HG03159 (cell line): ENCODE results near the gene MARCO.

Experiments used
- ATAC-seq: cut with Tn5 transposase; IDR thresholded peaks from one replicate; pipeline ENCODE4 v1.9.1; 2021; ENCODE audit warnings: mild to moderate bottlenecking, moderate library complexity; ENCODE audit not compliant: unreplicated experiment

The MARCO gene

DNA sequence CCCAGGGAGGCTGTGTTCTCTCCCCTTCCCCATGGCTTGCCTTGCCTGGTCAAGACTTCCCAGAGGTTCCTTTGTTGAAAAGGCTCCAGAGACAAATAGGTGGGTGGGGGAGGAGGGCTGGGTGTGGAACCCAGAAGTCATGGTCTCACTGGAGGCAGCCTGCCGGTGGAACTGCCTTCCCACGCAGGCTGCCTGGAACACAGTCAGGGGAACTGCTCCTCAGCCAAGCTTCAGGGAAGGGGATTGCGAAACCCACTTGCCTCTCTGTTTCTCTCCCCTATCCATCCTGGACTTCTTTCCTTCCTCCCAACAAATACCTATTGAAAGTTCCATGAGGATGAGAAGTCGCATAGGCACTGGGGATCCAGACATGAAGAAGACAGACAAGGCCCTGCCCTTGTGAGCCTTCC is 31.6 kb downstream of the MARCO start:
- no peak for ATAC-seq

DNA sequence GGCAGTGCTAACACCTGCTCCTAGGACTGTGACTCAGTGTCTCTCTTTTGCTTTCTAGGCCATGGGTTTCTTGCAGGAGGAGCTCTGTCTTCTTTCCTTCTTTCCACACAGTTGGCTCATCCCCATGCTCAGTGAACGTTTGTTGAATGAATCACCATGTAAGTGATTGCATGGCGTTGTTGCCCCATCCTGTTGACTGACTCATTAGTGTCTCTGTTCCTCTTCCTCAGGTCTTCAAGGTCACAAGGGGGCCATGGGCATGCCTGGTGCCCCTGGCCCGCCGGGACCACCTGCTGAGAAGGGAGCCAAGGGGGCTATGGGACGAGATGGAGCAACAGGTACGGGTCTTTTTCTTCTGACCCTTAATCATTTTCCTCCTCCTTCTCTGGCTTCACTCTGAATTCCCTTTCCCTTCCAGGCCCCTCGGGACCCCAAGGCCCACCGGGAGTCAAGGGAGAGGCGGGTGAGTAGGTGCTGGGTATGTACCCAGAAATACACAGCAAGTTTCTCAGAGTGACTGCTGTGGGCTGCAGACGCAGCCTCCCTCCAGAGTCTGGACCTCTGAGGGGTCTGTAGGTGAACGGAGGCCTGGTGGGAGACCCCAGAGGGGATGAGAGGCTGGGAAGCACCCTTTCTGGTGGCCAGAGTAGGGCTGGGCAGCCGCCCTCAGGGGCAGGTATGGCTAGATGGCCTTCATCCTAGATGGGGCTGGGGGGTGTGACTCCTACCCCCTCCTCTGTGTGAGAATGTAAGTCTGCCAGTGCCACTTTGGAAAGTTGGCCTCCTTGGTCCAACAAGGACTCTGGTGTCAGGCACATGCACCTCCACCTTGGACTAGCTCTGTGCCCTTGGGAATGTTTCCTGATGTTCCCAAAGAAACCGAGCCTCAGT is 32.4 kb downstream of the MARCO start:
- ATAC-seq, result no peak

DNA sequence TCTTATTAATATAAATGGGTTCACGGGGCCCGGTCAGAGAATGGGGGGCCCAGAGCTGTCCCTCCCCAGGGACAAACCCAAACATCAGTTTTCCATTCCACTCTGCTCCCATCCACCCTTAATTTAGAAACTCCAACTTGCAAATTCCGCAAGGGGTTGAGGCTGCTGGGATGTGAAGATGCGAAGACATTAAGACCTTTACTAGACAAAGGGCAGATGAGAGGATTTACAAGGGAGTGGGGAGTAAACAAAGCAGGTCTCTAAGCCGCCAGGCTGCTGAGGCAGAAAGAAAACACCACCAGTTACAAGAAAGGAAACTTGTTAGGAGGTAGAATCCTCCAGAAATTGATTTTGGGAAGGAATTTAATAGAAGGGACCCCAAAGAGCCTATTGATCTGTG is 33.1 kb downstream of the MARCO start:
- no peak for ATAC-seq

DNA sequence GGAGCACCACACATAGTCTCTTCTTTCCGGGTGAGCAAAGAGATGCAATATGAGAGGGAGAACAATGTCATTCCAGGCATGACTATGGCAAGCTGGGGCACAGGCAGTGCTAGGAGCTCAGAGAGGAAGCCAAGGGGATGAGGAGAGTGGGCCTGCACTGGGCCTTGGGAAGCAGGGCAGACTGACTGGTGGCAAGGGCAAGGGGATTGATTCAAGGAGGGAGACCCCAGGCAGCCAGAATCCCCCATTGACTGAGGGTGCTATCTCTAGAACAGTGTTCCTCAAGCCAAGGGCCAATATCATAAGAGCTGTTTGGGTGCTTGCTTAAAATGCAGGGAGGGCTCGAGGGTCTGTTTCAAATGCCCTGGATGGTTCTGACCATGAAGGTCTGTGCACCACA is 36.1 kb downstream of the MARCO start:
- no peak for ATAC-seq

DNA sequence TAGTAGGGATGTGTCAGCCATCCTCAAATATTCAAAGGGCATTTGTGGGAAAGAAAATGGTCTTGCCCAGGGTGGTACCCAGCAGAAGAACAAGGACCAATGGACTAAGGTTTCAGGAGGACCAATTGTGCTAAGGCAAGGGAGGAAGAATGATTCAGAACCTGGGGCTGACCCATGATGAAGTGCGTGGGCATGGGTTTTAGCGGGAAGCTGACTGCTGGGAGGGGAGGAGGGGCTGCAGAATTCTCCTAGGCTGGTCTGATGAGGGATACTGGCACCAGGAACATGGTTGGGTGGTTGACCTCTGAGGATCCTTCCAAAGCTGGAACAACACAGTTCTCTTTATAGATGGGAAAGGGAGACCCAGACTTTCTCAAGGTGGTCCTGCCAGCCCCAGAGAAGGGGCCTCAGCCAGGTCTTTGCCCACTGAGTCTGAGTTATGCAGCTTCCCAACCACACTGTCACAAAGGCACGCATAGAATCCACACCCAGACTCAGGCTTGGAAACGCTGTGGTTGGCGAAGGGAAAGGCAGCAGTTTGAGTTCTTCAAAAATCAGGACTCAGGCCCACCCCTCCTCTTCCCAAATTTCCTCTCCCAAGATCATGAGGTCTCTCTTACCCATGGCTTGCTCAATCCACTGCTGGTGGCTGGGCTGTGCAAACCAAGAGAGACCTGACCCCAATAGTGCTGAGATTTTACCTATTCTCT is 37.3 kb downstream of the MARCO start:
- ATAC-seq, result no peak

DNA sequence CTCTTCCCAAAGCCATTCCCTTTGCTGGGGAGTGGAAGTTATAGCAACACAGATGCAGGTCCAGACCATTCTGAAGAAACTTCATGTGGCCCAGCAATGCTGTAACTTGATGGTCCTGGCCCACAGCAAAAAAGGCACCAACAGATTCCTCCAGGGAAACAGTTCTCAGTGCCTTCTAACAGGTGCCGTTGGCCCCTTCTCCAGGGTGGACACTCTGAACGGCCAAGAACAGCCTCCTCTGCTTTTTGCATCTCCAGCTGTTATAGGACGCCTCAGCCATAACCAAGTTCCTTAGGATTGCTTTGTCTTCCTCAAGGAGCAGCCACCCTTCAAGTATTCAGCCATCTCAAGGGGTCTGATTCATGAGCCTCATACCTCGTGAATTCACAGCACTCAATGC is 38.0 kb downstream of the MARCO start:
- ATAC-seq, result no peak

DNA sequence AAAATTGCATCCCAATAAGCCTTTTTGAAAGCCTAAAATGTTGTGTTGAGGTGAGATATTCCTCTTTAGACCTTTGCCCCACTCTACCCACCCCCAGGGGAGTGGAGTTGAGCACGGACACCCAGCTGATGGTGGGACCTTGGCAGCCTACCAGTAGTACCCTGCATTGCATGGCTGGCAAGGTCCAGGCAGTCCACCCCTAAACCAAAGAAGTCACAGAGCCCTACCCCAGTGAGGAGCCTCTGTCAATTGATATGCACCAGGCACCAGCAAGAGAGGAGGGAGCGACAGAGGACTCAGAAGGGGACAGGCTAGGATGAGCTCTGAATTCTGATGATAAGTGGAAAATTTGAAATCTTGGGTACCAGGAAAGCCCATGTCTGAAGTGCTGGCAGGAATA is 38.6 kb downstream of the MARCO start:
- no peak for ATAC-seq

DNA sequence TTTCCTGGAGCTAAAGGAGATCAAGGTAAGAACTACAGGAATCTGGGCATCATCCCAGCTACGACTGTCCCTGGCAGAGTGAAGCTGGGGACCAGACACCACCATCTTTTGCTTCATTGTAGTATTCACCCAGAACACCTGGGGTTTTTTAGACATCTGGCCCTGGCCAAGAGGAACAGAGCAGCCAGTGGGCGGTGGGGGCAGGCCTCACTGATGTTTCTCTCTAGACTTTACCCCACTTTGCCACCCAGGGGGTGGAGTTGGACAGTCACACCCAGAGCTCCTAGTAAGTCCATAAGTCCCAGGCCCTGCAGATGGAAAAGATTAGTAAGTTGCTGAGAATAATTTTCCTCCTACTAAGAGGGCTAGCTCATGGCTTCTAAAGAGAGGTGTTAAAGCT is 39.6 kb downstream of the MARCO start:
- no peak for ATAC-seq

DNA sequence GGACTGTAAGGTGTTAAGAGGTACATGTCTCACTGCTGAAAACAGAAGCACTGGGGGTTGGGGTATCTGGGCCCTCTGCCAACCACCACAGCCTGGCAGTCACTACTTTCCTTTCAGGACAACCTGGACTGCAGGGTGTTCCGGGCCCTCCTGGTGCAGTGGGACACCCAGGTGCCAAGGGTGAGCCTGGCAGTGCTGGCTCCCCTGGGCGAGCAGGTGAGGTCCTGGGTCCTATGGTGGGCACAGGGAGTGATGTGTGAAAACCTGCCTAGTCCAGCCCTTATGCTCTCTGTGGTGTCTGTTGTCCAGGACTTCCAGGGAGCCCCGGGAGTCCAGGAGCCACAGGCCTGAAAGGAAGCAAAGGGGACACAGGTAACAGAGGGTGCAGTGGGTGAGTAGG is 40.0 kb downstream of the MARCO start:
- ATAC-seq, result no peak

DNA sequence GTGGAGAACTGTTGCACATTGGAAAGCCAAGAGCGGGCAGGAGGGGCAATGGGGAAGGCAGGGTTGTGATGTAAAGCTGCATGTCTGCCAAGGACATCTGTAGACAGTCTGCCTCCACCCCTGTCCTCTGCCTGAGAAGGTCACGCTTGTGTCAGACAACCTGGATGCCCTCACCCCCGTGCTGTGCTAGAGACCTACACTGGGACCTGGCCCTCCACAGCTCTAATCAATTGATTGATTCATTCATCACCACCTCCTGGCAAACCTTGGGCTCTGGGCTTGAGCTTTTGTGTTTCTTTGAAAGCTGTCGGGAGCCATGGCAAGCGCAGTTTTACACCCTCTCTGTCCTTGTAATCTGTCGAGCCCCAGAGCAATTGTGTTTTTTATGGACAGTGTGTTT is 41.1 kb downstream of the MARCO start:
- no peak for ATAC-seq

DNA sequence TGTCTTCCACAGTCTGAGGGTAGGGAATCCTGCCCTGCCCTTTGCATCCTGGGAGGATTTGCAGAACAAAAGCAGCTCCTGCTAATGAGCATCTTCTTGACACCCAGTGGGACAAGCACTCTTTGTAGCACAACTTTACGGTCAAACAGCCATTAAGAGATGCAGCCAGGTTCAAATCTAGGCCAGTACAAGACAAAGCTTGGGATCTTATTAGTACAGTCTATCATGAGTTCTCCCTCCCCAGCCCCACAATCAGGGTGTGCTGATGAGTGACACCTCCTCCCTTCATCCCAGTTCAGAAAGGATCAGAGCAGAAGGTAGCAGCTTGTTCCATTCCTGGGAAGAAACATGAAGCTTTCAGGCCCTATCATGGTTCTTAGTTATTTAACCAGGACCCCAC is 41.9 kb downstream of the MARCO start:
- ATAC-seq, result no peak

DNA sequence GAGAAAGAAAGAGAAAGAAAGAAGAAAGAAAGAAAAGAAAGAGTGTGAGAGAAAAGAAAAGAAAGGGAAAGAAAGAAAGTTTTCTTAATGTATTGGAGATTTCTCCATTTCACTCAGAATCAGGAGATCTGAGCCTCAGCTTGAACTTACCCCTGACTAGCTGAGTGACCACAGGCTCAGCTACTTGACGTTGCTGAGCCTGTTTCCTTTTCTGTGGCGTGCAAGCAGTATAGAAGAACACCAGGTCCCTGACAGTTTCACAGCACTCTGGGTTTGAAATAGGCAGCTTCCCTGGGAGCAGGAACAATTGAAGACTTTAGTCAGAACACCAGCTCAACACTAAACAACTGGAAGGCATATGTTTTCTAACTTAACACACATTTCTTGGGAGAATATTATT is 44.7 kb downstream of the MARCO start:
- no peak for ATAC-seq

DNA sequence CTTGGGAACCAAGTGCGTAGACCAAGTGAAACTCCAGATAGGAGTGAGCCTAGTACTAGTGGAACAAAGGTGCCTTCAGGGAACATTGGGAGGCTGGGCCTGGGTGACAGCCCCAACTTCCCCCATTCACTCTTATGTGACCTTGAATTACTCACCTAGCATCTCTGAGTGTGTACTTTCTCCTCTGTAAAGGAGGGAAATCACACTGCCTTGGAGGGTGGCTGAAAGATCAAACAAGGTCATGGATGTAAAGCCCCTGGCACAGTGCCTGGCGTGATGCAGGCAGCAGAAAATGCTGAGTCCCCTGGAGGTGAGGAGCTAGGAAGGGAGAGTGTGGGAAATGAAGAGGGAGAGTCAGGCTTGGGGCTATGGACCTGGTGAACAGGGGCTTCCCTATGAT is 45.9 kb downstream of the MARCO start:
- no peak for ATAC-seq

DNA sequence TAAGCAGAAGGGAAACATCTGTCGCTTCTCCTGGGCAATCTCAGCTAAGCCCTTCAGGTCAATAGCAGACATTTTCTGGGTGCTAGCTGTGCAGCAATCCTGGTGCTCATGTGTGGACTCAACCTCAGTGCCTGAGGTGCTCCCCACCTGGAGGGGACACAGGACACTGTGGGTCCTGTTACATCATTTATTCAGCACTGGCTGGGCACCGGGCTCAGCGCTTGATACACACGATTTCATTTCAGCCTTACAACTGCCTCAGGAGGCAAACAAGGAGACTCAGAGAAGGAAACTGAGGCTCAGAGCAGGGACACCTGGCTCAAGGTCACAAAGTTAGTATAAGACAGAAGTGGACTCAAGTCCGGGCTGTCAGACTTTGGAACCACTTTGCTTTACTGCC is 46.7 kb downstream of the MARCO start:
- ATAC-seq, result no peak

DNA sequence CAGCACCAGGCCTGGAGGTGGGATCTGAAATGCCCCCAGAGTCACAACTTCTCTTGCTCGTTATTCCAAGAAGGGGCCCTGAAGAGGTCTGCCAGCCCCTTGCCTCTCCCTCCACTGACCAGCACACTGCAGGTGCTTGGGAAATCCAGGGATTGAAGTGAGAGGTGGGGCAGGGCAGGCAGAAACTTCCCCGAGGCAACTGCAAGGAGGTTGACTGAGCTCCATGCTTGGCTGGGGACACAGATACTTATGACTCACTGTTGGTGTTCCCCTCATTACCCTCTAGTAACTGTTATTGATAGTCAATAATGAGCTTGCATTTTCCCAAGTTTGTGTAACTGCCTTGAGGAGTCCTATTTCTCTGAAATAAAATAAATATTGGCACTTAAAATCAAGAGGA is 47.5 kb downstream of the MARCO start:
- ATAC-seq, result peak; percentile 73

DNA sequence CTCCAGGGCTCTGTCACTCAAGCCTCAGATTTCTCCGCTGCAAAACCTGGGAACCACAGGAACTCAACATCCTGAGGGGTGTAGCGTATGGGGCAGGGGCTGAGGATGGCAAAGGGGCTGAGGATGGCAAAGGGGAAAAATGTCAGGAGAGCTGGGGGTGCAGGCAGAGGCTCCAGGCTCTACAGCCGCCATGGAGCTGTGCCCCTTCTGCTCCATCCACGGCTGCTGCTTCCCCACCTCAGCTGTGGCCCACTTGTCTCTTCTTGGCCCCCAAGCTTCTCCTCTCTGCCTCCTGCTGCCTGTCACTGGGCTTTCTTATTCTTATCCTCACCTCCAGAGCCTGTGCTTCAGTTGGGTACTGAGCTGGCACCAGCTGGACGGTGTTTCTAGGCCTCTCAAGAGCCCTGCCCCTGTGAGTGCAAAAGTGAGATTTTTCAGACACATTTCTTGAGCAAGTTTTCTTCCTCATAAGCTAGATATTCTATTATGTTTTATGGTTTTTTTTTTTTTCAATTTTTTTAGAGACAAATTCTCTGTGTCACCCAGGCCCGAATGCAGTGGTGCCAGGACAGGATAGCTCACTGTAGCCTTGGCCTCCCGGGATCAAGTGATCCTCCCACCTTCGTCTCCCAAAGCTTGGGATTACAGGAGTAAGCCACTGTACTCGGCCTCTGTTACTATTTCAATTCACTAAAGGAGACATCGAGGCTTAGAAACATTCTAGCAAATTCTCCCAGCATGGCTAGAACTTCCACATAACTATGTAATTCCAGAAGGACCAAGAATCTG is 49.0 kb downstream of the MARCO start:
- no peak for ATAC-seq

DNA sequence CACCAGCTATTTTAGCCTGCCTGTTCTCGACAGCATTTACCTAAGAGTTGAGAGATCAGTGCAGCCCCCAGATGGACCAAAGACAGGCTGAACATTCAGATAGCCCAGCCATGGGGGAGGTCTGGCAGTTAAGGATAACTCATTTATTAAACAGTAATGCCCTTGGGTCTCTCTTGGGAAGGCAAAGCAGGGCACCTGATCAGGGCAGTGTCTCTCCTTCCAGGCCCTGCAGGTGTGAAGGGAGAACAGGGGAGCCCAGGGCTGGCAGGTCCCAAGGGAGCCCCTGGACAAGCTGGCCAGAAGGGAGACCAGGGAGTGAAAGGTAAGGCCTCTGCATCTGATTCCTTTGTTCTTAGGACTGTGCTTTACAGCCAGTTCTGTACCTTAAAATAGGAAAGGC is 49.6 kb downstream of the MARCO start:
- ATAC-seq, result no peak

DNA sequence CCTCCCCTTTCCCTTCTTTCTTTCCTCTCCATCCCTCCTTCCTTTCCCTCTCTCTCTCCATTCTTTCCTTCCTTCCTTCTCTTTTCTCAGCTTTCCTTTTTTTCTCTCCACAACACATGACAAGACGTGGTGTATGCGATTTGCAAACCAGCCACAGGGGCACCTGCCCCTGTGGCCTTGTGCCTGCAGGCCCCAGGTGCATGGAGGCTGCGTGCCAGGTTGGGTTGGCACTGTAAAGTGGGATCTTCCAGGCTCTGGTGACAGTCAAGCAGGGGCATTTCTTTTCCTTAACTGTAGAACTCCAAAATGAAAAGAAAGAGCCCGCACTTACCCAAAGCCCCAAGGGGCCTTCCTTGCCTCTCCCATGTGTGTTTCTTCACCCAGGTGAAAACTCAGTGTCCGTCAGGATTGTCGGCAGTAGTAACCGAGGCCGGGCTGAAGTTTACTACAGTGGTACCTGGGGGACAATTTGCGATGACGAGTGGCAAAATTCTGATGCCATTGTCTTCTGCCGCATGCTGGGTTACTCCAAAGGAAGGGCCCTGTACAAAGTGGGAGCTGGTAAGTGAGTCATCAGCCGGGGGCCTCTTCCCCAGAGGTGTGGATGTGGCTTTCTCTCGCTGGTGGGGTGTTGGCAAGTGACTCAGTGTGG is 50.9 kb downstream of the MARCO start:
- no peak for ATAC-seq

DNA sequence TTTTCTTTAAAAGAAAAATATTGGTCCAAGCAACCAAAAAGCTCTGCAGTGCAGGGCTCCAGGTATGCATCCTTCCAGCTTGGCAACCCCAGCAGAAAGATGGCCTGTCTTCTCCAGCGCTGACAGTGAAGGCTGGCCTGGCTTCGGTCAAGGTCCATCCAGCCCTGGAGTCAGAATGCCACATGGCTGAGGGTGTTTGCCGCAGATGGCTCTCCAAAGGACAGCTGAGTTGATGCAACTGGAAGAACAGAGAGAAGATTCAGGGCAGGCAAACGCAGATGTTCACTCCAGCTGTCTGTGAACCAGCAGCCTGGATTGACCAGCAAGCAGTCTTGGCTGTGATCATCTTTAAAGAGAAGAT is 51.4 kb downstream of the MARCO start:
- no peak for ATAC-seq

DNA sequence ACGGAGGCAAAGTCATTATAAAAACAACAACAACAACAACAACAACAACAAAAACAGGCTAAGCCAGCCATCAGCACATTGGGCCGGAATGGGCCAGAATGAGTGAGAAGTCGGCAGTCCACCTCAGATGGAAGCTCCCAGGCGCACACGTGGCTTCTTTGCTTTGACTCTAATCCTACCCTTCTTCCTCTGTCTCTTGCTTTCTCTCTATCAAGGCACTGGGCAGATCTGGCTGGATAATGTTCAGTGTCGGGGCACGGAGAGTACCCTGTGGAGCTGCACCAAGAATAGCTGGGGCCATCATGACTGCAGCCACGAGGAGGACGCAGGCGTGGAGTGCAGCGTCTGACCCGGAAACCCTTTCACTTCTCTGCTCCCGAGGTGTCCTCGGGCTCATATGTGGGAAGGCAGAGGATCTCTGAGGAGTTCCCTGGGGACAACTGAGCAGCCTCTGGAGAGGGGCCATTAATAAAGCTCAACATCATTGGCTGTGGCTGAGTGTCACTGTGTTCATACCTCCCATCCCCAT is 52.2 kb downstream of the MARCO start:
- no peak for ATAC-seq

DNA sequence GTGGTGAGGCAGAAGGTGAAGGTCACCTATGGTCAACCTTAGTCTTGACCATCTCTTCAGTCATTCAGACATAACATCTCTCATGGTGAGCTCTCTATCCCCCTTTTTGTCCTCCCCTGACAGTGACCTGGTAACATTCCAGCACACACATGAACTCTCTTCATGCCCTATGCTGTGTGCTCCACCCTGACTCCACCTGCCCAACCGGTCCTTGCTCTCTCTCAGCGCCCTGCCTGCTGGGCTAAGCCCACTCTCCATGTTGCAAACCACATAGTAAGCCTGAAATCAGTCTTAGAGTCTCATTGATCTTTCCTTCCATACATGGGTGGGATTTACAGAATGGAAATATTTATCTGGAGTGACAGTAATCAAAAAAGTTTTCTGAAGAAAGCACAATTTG is 52.8 kb downstream of the MARCO start:
- no peak for ATAC-seq
